Keratinocyte (primary cell): ENCODE measurements around the gene AIG1. TPM values are rescaled to one million over a fixed set of nuclear protein-coding genes. Genes with fewer than 3 reads are reported as not detected.

ENCODE experiments used
- DNase-seq: peaks from one replicate; pipeline ENCODE4 v3.0.0-alpha.2; 2011; ENCODE audit warnings: low read depth, missing footprints, low spot score
- FAIRE-seq: peaks from 2 replicates; lab custom pipeline; 2011; peaks lifted over from hg19 to GRCh38; lab: Jason Lieb, UNC
- H2AFZ ChIP-seq: 2 replicates; pipeline ENCODE4 v1.6.0; 2012; ENCODE audit warnings: low read length, control low read depth, inconsistent platforms; ENCODE audit not compliant: control insufficient read depth
- H3K27ac ChIP-seq: 2 replicates; pipeline ENCODE4 v1.5.1; 2011; ENCODE audit warnings: low read length; ENCODE audit not compliant: control insufficient read depth, insufficient read depth
- H3K27me3 ChIP-seq: 3 replicates; pipeline ENCODE4 v1.6.0; 2011; ENCODE audit warnings: low read length; ENCODE audit not compliant: control insufficient read depth, insufficient read depth; ENCODE audit errors: extremely low read depth
- H3K36me3 ChIP-seq, 2 experiments: 2 replicates in 1 of 2; 3 replicates in 1 of 2; pipeline ENCODE4 v1.5.1; 2011; ENCODE audit warnings: low read length in 2 of 2, mild to moderate bottlenecking in 1 of 2; ENCODE audit not compliant: control insufficient read depth in 2 of 2, insufficient read depth in 2 of 2; ENCODE audit errors: extremely low read depth in 1 of 2
- H3K4me1 ChIP-seq: 3 replicates; pipeline ENCODE4 v1.5.1; 2011; ENCODE audit warnings: low read length; ENCODE audit not compliant: control insufficient read depth, insufficient read depth; ENCODE audit errors: extremely low read depth
- H3K4me2 ChIP-seq: 3 replicates; pipeline ENCODE4 v1.6.0; 2011; ENCODE audit warnings: low read depth, low read length; ENCODE audit not compliant: control insufficient read depth, insufficient read depth; ENCODE audit errors: extremely low read depth
- H3K4me3 ChIP-seq, 3 experiments: fragments of 200-600 bp in 1 of 3; sonication (generic) in 1 of 3; 2 replicates in 2 of 3; 3 replicates in 1 of 3; pipeline ENCODE4 v1.5.1; 2011 to 2016; ENCODE audit warnings: low read length in 3 of 3, mild to moderate bottlenecking in 3 of 3, control low read depth in 2 of 3, inconsistent platforms in 1 of 3, low read depth in 1 of 3, mixed read lengths in 1 of 3, mixed run types in 1 of 3, moderate library complexity in 1 of 3; ENCODE audit not compliant: control insufficient read depth in 2 of 3, insufficient read depth in 2 of 3; ENCODE audit errors: extremely low read depth in 1 of 3
- H3K79me2 ChIP-seq: 2 replicates; pipeline ENCODE4 v1.6.0; 2012; ENCODE audit warnings: low read length; ENCODE audit not compliant: control insufficient read depth, insufficient read depth
- H3K9ac ChIP-seq: 3 replicates; pipeline ENCODE4 v1.6.0; 2011; ENCODE audit warnings: low read length; ENCODE audit not compliant: control insufficient read depth, insufficient read depth; ENCODE audit errors: extremely low read depth
- H3K9me1 ChIP-seq: 3 replicates; pipeline ENCODE4 v1.6.0; 2011; ENCODE audit warnings: low read length; ENCODE audit not compliant: control insufficient read depth, insufficient read depth; ENCODE audit errors: extremely low read depth
- H3K9me3 ChIP-seq: 2 replicates; pipeline ENCODE4 v1.5.1; 2012; ENCODE audit warnings: low read depth, low read length; ENCODE audit not compliant: control insufficient read depth
- H4K20me1 ChIP-seq: 3 replicates; pipeline ENCODE4 v1.6.0; 2011; ENCODE audit warnings: low read length; ENCODE audit not compliant: control insufficient read depth, insufficient read depth; ENCODE audit errors: extremely low read depth
- CTCF ChIP-seq, 3 experiments: IDR thresholded peaks in 1 of 3; conservative IDR thresholded peaks in 1 of 3; optimal IDR thresholded peaks in 1 of 3; 2 replicates in 2 of 3; 3 replicates in 1 of 3; pipeline versions ENCODE3 to v1.5.1; 2011; ENCODE audit warnings: low read length in 3 of 3, mild to moderate bottlenecking in 3 of 3, moderate library complexity in 2 of 3, control low read depth in 1 of 3, inconsistent platforms in 1 of 3; ENCODE audit not compliant: insufficient read depth in 2 of 3; ENCODE audit errors: extremely low read depth in 1 of 3
- EZH2 ChIP-seq: IDR thresholded peaks from one replicate; pipeline ENCODE4 v1.6.1; 2012; ENCODE audit warnings: inconsistent platforms, mild to moderate bottlenecking, low read length, moderate library complexity
- dilution Hi-C: fragments of 300-500 bp; cut with MboI; formaldehyde crosslinking; loops from one replicate; pipeline ENCODE4 v1.7.0; 2020; ENCODE audit warnings: low sequenced_read_pairs; ENCODE audit not compliant: extremely low pct_ligation_motif_present
- polyA plus RNA-seq, 5 experiments: library from polyadenylated mRNA; depleted of rRNA in 3 of 5; stranded (reverse) in 3 of 5; stranded (forward) in 1 of 5; unstranded in 1 of 5; fragments of >200 nt; gene quantifications; 1 replicate in 1 of 5; 2 replicates in 3 of 5; 3 replicates in 1 of 5; pipeline versions ENCODE4 v1.2.1 to v1.2.3, GENCODE V29; 2011 to 2012; ENCODE audit warnings: missing spikeins in 2 of 5, low read depth in 1 of 5, low replicate concordance in 1 of 5

AIG1 gene
- polyA plus RNA-seq, 1 donor (not counting 4 experiments of a cell fraction or from before 2014, with no cell fraction given), result 77.1 TPM

DNA sequence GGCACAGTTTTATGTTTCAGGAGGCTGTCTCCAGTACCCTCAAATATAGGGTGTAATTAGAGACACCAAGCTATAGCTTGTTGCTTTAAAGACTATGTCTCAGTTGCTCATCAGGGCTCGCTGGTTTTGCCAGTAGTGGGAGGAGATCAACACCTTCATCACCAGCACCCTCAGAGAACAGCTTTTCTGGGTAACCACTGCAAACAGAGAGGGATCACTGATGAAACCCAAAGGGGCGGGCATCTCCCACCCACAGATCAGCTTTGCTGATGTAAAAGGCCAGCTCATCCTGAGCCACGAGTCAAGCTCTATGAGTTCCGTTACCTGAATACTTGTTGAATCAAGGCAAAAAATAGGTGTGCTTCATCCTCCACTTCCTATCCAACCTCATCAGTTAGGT, 187.7 kb downstream of the AIG1 start:
- DNase-seq (no peak), FAIRE-seq (no peak)
- Histone ChIP-seq H3K4me2 (no peak overlapping the region), H3K9me3 (no peaks in the 10 kb centered on the region), H3K4me1 (no peaks in the 10 kb centered on the region), H3K9me1 (no peaks in the 10 kb centered on the region), H3K9ac (no peak overlapping the region), H2AFZ (no peak overlapping the region), H3K27me3 (no peaks in the 10 kb centered on the region), H3K4me3 (no peak overlapping the region), H3K79me2 (no peaks in the 10 kb centered on the region), H3K27ac (no peak overlapping the region), H3K36me3 (no peaks in the 10 kb centered on the region), H4K20me1 (no peaks in the 10 kb centered on the region)
- TF ChIP-seq CTCF (optimal IDR thresholded peaks at IDR 0.05 in 1 of 3, IDR thresholded peaks at IDR 0.05 in 1 of 3, conservative IDR thresholded peaks at IDR 0.05 in 1 of 3; ENCODE audit: extremely low read depth in 1 of 3, insufficient read depth in 2 of 3, low read length in 3 of 3), result no peak
- no peak for TF ChIP-seq EZH2
- dilution Hi-C loops, result no loop called here

DNA sequence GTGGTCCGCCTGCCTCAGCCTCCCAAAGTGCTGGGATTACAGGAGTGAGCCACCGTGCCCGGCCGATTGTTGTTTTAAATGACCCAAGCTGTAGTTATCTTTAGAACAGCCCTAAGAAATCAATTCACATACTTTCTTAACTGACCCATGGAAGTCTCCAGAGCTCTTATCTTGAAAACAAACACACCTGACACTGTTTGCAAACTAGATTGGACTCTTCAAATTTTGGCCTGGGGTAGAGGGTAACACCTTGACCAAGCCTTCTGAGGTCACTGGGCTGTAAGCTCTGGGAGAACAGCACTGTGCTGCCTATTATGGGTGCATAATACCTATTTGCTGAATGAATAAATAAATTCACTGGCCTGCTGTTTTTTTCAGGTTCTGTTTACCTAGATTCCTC, 190.6 kb downstream of the AIG1 start:
- H3K4me1 ChIP-seq, result no peaks in the 10 kb centered on the region
- no peak overlapping the region for H2AFZ ChIP-seq
- no peak overlapping the region for H3K4me3 ChIP-seq
- H3K4me2 ChIP-seq, result no peak overlapping the region
- TF ChIP-seq EZH2 (no peak), CTCF (optimal IDR thresholded peaks at IDR 0.05 in 1 of 3, IDR thresholded peaks at IDR 0.05 in 1 of 3, conservative IDR thresholded peaks at IDR 0.05 in 1 of 3; ENCODE audit: extremely low read depth in 1 of 3, insufficient read depth in 2 of 3, low read length in 3 of 3) (no peak)
- no peak overlapping the region for H3K27ac ChIP-seq
- no peaks in the 10 kb centered on the region for H4K20me1 ChIP-seq
- no peak overlapping the region for H3K9ac ChIP-seq
- no peaks in the 10 kb centered on the region for H3K27me3 ChIP-seq
- no peaks in the 10 kb centered on the region for H3K9me1 ChIP-seq
- DNase-seq (no peak), FAIRE-seq (no peak)
- dilution Hi-C loops, result no loop called here
- H3K36me3 ChIP-seq, result no peaks in the 10 kb centered on the region
- H3K9me3 ChIP-seq, result no peaks in the 10 kb centered on the region
- no peaks in the 10 kb centered on the region for H3K79me2 ChIP-seq
